ENCODE results near the gene ZBTB8OS. TPM values are rescaled to one million over a fixed set of nuclear protein-coding genes. Genes with fewer than 3 reads are reported as not detected.

Gene ZBTB8OS
- total and polyA plus RNA-seq, 9 of the 15 experiments (the other 6 are each of a cell fraction or from before 2014, with no cell fraction given): 54.8 to 230 (median 107) TPM

DNA sequence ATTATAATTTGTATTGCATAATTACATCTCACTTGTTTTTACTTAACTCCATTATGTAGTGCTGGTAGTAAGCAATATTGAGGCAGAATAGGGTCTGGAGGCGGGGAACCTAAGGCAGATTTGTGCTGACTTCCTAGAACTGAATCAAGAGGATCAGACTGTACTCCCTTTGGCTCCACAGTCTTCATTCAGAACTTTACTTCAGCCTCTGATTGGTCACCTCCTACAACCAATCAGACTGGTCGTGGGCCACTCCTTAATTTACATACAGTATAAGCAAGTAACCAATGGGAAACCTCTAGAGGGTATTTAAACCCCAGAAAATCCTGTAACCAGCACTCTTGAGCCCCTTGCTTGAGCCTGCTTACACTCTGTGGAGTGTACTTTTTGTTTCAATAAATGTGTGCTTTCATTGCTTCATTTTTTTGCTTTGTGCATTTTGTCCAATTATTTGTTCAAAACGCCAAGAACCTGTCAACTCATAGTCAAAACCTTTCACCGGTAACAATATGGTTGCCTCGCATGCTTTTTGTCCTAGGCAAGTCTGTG, 31.6 kb downstream of the ZBTB8OS start:
- H3K27me3 ChIP-seq (ENCODE audit: control insufficient read depth in 2 of 2, insufficient read depth in 2 of 2, low read length in 2 of 2): no peaks in the 10 kb centered on the region
- no peaks in the 10 kb centered on the region for H3K9me3 ChIP-seq (replicated peaks; ENCODE audit: control insufficient read depth, insufficient read depth, low read depth, low read length)
- FAIRE-seq (peak; percentile 85), DNase-seq (ENCODE audit: extremely low read depth in 1 of 4, low spot score in 3 of 4) (peak; percentile 24 to 64 (median 46)), ATAC-seq (peak; percentile 99)
- no peaks in the 10 kb centered on the region for H3K9me1 ChIP-seq (ENCODE audit: control insufficient read depth, insufficient read depth, low read length)
- CTCF ChIA-PET (ENCODE audit: low intra/inter-chr PET ratio): interaction anchor here (0.6 kb wide), 1 partner anchor 83 kb away, joined by 3 read pairs; no protein-coding TSS in a partner anchor
- BruUV-seq (replicated peaks): no TSS peak
- H3K27ac ChIP-seq (ENCODE audit: extremely low read depth, low read depth, low read length): no peak overlapping the region
- no peaks in the 10 kb centered on the region for H3K79me2 ChIP-seq (ENCODE audit: control insufficient read depth, insufficient read depth, low read length)
- in situ Hi-C loops (cut with MboI): no loop called here
- no peak overlapping the region for H3K4me2 ChIP-seq (ENCODE audit: insufficient read depth, low read length)
- no peaks in the 10 kb centered on the region; a peak in 1 of 5 replicates for H3K4me1 ChIP-seq (replicated peaks in 1 of 2; ENCODE audit: control insufficient read depth in 2 of 2, insufficient read depth in 2 of 2, low read length in 2 of 2)
- intact Hi-C loops (cut with micrococcal nuclease): no loop called here
- TF ChIP-seq POLR2A (conservative IDR thresholded peaks at IDR 0.05): peak; percentile 42
- TF ChIP-seq, protein P1, sequence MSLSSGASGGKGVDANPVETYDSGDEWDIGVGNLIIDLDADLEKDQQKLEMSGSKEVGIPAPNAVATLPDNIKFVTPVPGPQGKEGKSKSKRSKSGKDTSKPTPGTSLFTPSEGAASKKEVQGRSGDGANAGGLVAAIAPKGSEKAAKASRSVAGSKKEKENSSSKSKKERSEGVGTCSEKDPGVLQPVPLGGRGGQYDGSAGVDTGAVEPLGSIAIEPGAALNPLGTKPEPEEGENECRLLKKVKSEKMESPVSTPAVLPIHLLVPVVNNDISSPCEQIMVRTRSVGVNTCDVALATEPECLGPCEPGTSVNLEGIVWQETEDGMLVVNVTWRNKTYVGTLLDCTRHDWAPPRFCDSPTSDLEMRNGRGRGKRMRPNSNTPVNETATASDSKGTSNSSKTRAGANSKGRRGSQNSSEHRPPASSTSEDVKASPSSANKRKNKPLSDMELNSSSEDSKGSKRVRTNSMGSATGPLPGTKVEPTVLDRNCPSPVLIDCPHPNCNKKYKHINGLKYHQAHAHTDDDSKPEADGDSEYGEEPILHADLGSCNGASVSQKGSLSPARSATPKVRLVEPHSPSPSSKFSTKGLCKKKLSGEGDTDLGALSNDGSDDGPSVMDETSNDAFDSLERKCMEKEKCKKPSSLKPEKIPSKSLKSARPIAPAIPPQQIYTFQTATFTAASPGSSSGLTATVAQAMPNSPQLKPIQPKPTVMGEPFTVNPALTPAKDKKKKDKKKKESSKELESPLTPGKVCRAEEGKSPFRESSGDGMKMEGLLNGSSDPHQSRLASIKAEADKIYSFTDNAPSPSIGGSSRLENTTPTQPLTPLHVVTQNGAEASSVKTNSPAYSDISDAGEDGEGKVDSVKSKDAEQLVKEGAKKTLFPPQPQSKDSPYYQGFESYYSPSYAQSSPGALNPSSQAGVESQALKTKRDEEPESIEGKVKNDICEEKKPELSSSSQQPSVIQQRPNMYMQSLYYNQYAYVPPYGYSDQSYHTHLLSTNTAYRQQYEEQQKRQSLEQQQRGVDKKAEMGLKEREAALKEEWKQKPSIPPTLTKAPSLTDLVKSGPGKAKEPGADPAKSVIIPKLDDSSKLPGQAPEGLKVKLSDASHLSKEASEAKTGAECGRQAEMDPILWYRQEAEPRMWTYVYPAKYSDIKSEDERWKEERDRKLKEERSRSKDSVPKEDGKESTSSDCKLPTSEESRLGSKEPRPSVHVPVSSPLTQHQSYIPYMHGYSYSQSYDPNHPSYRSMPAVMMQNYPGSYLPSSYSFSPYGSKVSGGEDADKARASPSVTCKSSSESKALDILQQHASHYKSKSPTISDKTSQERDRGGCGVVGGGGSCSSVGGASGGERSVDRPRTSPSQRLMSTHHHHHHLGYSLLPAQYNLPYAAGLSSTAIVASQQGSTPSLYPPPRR (CRISPR knock-in tag; IDR thresholded peaks at IDR 0.05; ENCODE audit: borderline replicate concordance): no peak
- TF ChIP-seq POLR2B (IDR thresholded peaks at IDR 0.05; ENCODE audit: low read depth, partially characterized antibody): peak; percentile 15
- TF ChIP-seq FIP1L1 (IDR thresholded peaks at IDR 0.05; ENCODE audit: low read depth, low read length, poor library complexity, severe bottlenecking): no peak
- TF ChIP-seq FOS (IDR thresholded peaks at IDR 0.05; ENCODE audit: extremely low read depth, insufficient read length): peak; percentile 2
- peak; percentile 66 for TF ChIP-seq NFYB (IDR thresholded peaks at IDR 0.05; ENCODE audit: extremely low read depth, insufficient read length)
- TF ChIP-seq, protein P2, sequence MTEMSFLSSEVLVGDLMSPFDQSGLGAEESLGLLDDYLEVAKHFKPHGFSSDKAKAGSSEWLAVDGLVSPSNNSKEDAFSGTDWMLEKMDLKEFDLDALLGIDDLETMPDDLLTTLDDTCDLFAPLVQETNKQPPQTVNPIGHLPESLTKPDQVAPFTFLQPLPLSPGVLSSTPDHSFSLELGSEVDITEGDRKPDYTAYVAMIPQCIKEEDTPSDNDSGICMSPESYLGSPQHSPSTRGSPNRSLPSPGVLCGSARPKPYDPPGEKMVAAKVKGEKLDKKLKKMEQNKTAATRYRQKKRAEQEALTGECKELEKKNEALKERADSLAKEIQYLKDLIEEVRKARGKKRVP (CRISPR knock-in tag; IDR thresholded peaks at IDR 0.05): no peak
- no peak for TF ChIP-seq ZFP36 (IDR thresholded peaks at IDR 0.05; ENCODE audit: low read depth, low read length, partially characterized antibody)
- TF ChIP-seq ZNF165 (CRISPR knock-in tag; IDR thresholded peaks at IDR 0.05; ENCODE audit: borderline replicate concordance): no peak
- no peak for TF ChIP-seq ZNF668 (CRISPR knock-in tag; IDR thresholded peaks at IDR 0.05)
- TF ChIP-seq, protein P3, sequence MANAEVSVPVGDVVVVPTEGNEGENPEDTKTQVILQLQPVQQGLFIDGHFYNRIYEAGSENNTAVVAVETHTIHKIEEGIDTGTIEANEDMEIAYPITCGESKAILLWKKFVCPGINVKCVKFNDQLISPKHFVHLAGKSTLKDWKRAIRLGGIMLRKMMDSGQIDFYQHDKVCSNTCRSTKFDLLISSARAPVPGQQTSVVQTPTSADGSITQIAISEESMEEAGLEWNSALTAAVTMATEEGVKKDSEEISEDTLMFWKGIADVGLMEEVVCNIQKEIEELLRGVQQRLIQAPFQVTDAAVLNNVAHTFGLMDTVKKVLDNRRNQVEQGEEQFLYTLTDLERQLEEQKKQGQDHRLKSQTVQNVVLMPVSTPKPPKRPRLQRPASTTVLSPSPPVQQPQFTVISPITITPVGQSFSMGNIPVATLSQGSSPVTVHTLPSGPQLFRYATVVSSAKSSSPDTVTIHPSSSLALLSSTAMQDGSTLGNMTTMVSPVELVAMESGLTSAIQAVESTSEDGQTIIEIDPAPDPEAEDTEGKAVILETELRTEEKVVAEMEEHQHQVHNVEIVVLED (CRISPR knock-in tag; IDR thresholded peaks at IDR 0.05): no peak
- peak; percentile 54; the same call in 1 of the 2 replicates for TF ChIP-seq CC2D1A (IDR thresholded peaks at IDR 0.05)
- H3K4me3 ChIP-seq: no peak overlapping the region
- peaks cover 19% of the 10 kb centered on the region; the same call in 1 of the 3 replicates for H3K36me3 ChIP-seq (ENCODE audit: control insufficient read depth, insufficient read depth, low read length)
- H3K9ac ChIP-seq (ENCODE audit: insufficient read depth in 1 of 2, low read depth in 2 of 2, low read length in 2 of 2): no peak overlapping the region
- 75% methylated on average over 5 of the region's 5 CpGs for WGBS (ENCODE audit: insufficient coverage, low coverage, missing lambda C conversion rate)
- H4K20me1 ChIP-seq (replicated peaks; ENCODE audit: control insufficient read depth, insufficient read depth, low read length): no peaks in the 10 kb centered on the region; the same call in 1 of the 2 replicates
- no peak overlapping the region for H2AFZ ChIP-seq (ENCODE audit: low read depth, low read length)
- POLR2A ChIA-PET: no interaction called here
